HCT116 (cell line): ENCODE data around the gene P3H3. TPM values are rescaled to one million over a fixed set of nuclear protein-coding genes. Genes with fewer than 3 reads are reported as not detected.

Source experiments
- ATAC-seq: fragments of 200-7000 bp; cut with Tn5 transposase; 2 replicates; pipeline ENCODE4 v1.9.1; 2020; ENCODE audit warnings: mild to moderate bottlenecking, moderate library complexity
- BruUV-seq: library from RNA; stranded (reverse); fragments of 400-500 nt; replicated peaks from 2 replicates; lab custom pipeline; 2021; lab: Mats Ljungman, UMichigan
- CTCF ChIA-PET: fragments of 300-600 bp; sonication (Branson Sonifier 250); formaldehyde crosslinking; loops from one replicate; lab custom pipeline; 2021; ENCODE audit warnings: antibody characterized with exemption; lab: Charles Lee
- POLR2A ChIA-PET: fragments of 300-600, 350-600 bp; sonication (Branson Sonifier 250); formaldehyde crosslinking; loops from one replicate; lab custom pipeline; 2021; ENCODE audit warnings: antibody characterized with exemption; lab: Charles Lee
- RAD21 ChIA-PET, 2 experiments: fragments of 300-600 bp; sonication (Branson Sonifier 250); formaldehyde crosslinking; loops; one replicate each; lab custom pipeline; 2023; ENCODE audit warnings: low total read pairs in 2 of 2; ENCODE audit not compliant: uncharacterized antibody in 2 of 2, unreplicated experiment in 2 of 2, low non-redundant PET in 1 of 2; lab: Charles Lee
- DNase-seq: peaks from one replicate; pipeline ENCODE4 v3.0.0-alpha.2; 2010; ENCODE audit warnings: low read depth, low spot score
- H2AFZ ChIP-seq: fragments of 200-600 bp; shearing (Covaris generic), sonication (generic); 2 replicates; pipeline ENCODE4 v1.6.1; 2017; ENCODE audit warnings: low read depth, mixed run types, mixed read lengths, antibody characterized with exemption, low read length; ENCODE audit not compliant: poor library complexity, severe bottlenecking
- H3K27ac ChIP-seq: 2 replicates; pipeline ENCODE4 v1.5.1; 2012; ENCODE audit warnings: low read depth, low read length
- H3K27me3 ChIP-seq: fragments of 200-600 bp; sonication (generic); 2 replicates; pipeline ENCODE4 v1.6.1; 2016; ENCODE audit warnings: mixed run types, low read length, mixed read lengths; ENCODE audit not compliant: insufficient read depth
- H3K36me3 ChIP-seq, 2 experiments: fragments of 200-500 bp in 1 of 2; fragments of 200-600 bp in 1 of 2; sonication (Bioruptor generic) in 1 of 2; sonication (generic) in 1 of 2; 2 replicates each; pipeline versions ENCODE4 v1.5.1 to v1.6.1; 2014 to 2016; ENCODE audit warnings: low read length in 2 of 2, inconsistent platforms in 1 of 2, mixed read lengths in 1 of 2, mixed run types in 1 of 2; ENCODE audit not compliant: insufficient read depth in 2 of 2, control insufficient read depth in 1 of 2
- H3K4me1 ChIP-seq, 2 experiments: fragments of 200-600 bp in 1 of 2; sonication (generic) in 1 of 2; 2 replicates each; pipeline versions ENCODE4 v1.5.1 to v1.6.1; 2012 to 2017; ENCODE audit warnings: low read length in 2 of 2, inconsistent platforms in 1 of 2, mild to moderate bottlenecking in 1 of 2, mixed read lengths in 1 of 2, mixed run types in 1 of 2, moderate library complexity in 1 of 2; ENCODE audit not compliant: insufficient read depth in 2 of 2, control insufficient read depth in 1 of 2
- H3K4me2 ChIP-seq: fragments of 200-600 bp; sonication (generic); 2 replicates; pipeline ENCODE4 v1.6.1; 2017; ENCODE audit warnings: mixed run types, low read length, mixed read lengths
- H3K4me3 ChIP-seq, 2 experiments: fragments of 200-600 bp in 1 of 2; sonication (generic) in 1 of 2; replicated peaks in 1 of 2; 2 replicates each; pipeline ENCODE4 v1.5.1; 2011 to 2016; ENCODE audit warnings: low read length in 2 of 2, control low read depth in 1 of 2, low read depth in 1 of 2, mild to moderate bottlenecking in 1 of 2, mixed read lengths in 1 of 2, mixed run types in 1 of 2
- H3K79me2 ChIP-seq: fragments of 200-600 bp; sonication (generic); 2 replicates; pipeline ENCODE4 v1.6.1; 2017; ENCODE audit warnings: mild to moderate bottlenecking, mixed run types, low read length, moderate library complexity, mixed read lengths; ENCODE audit not compliant: insufficient read depth
- H3K9ac ChIP-seq: fragments of 200-600 bp; sonication (generic); 2 replicates; pipeline ENCODE4 v1.6.1; 2016; ENCODE audit warnings: low read length, mixed read lengths
- H3K9me2 ChIP-seq: fragments of 200-600 bp; sonication (generic), shearing (Covaris generic); 2 replicates; pipeline ENCODE4 v1.6.1; 2017; ENCODE audit warnings: mixed run types, mild to moderate bottlenecking, moderate library complexity; ENCODE audit not compliant: insufficient read depth
- H3K9me3 ChIP-seq, 2 experiments: fragments of 200-500 bp in 1 of 2; fragments of 200-600 bp in 1 of 2; sonication (Bioruptor generic) in 1 of 2; sonication (generic) in 1 of 2; 2 replicates each; pipeline ENCODE4 v1.6.1; 2014 to 2017; ENCODE audit warnings: low read length in 2 of 2, mixed read lengths in 2 of 2, inconsistent platforms in 1 of 2, low read depth in 1 of 2, mild to moderate bottlenecking in 1 of 2, mixed run types in 1 of 2, moderate library complexity in 1 of 2; ENCODE audit not compliant: control insufficient read depth in 1 of 2, insufficient read depth in 1 of 2
- H4K20me1 ChIP-seq: fragments of 200-600 bp; sonication (generic), shearing (Covaris generic); 2 replicates; pipeline ENCODE4 v1.6.1; 2017; ENCODE audit warnings: mixed run types, mild to moderate bottlenecking, moderate library complexity; ENCODE audit not compliant: insufficient read depth
- CBX3 ChIP-seq: IDR thresholded peaks from 2 replicates; pipeline ENCODE4 v1.6.1; 2012; ENCODE audit warnings: low read depth
- EZH2 ChIP-seq: fragments of 200-600 bp; sonication (generic); IDR thresholded peaks from 2 replicates; pipeline ENCODE4 v1.6.1; 2017; ENCODE audit warnings: antibody characterized with exemption, mixed run types
- FOSL1 ChIP-seq: IDR thresholded peaks from 2 replicates; pipeline ENCODE4 v1.6.1; 2012; ENCODE audit warnings: low read depth
- SIN3A ChIP-seq: IDR thresholded peaks from 2 replicates; pipeline ENCODE4 v1.6.1; 2012; ENCODE audit warnings: low read depth
- YY1 ChIP-seq: IDR thresholded peaks from 2 replicates; pipeline ENCODE4 v1.6.1; 2011; ENCODE audit warnings: low read length, low read depth, moderate library complexity, mild to moderate bottlenecking; ENCODE audit not compliant: insufficient replicate concordance; ENCODE audit errors: extremely low read depth
- ZFX ChIP-seq: fragments of 450-650 bp; IDR thresholded peaks from 2 replicates; pipeline ENCODE4 v1.6.1; 2017
- intact Hi-C: fragments of 100-400 bp; cut with micrococcal nuclease; formaldehyde crosslinking; loops from 2 replicates; pipeline ENCODE4 v1.10.0; 2022
- total RNA-seq: library from RNA; stranded (reverse); gene quantifications from one replicate; pipeline ENCODE4 v1.2.1, GENCODE V29; 2021; ENCODE audit not compliant: unreplicated experiment
- TF ChIP-seq, protein P1 (sequence below): IDR thresholded peaks from 2 replicates; pipeline ENCODE4 v1.6.1; 2012
- TF ChIP-seq, protein P2 (sequence below): IDR thresholded peaks from 2 replicates; pipeline ENCODE4 v1.6.1; 2012; ENCODE audit warnings: low read depth

The P3H3 gene
- total RNA-seq, 1 experiment from 2014 or later = 32.2 TPM

- Histone ChIP-seq H3K9ac (no peak overlapping the region), H3K27ac (no peak overlapping the region), H3K9me3 (no peaks in the 10 kb centered on the region), H3K79me2 (no peaks in the 10 kb centered on the region), H2AFZ (no peak overlapping the region), H3K9me2 (no peaks in the 10 kb centered on the region), H3K27me3 (peaks cover 1% of the 10 kb centered on the region; the same call in 1 of the 2 replicates), H3K4me1 (peaks cover 10 to 15% of the 10 kb centered on the region in 2 experiments)
- ATAC-seq (no peak), DNase-seq (no peak)
- intact Hi-C loops = no loop called here
- TF ChIP-seq, protein P1, sequence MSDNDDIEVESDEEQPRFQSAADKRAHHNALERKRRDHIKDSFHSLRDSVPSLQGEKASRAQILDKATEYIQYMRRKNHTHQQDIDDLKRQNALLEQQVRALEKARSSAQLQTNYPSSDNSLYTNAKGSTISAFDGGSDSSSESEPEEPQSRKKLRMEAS = no peak
- TF ChIP-seq EZH2 (no peak), ZFX (no peak), CBX3 (no peak), FOSL1 (no peak), SIN3A (no peak), YY1 (no peak)
- TF ChIP-seq, protein P2, sequence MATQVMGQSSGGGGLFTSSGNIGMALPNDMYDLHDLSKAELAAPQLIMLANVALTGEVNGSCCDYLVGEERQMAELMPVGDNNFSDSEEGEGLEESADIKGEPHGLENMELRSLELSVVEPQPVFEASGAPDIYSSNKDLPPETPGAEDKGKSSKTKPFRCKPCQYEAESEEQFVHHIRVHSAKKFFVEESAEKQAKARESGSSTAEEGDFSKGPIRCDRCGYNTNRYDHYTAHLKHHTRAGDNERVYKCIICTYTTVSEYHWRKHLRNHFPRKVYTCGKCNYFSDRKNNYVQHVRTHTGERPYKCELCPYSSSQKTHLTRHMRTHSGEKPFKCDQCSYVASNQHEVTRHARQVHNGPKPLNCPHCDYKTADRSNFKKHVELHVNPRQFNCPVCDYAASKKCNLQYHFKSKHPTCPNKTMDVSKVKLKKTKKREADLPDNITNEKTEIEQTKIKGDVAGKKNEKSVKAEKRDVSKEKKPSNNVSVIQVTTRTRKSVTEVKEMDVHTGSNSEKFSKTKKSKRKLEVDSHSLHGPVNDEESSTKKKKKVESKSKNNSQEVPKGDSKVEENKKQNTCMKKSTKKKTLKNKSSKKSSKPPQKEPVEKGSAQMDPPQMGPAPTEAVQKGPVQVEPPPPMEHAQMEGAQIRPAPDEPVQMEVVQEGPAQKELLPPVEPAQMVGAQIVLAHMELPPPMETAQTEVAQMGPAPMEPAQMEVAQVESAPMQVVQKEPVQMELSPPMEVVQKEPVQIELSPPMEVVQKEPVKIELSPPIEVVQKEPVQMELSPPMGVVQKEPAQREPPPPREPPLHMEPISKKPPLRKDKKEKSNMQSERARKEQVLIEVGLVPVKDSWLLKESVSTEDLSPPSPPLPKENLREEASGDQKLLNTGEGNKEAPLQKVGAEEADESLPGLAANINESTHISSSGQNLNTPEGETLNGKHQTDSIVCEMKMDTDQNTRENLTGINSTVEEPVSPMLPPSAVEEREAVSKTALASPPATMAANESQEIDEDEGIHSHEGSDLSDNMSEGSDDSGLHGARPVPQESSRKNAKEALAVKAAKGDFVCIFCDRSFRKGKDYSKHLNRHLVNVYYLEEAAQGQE = no peak
- TF ChIP-seq, all 23 proteins: peak for 0
- ChIA-PET POLR2A (no interaction called here), RAD21 (no interaction called here), CTCF (no interaction called here)
- BruUV-seq = no TSS peak
- no peaks in the 10 kb centered on the region for H4K20me1 ChIP-seq
- H3K4me2 ChIP-seq = no peak overlapping the region
- no peak overlapping the region for H3K4me3 ChIP-seq
- no peaks in the 10 kb centered on the region for H3K36me3 ChIP-seq
Measured at GRCh38 chr12:6817098-6817497, 11.1 kb upstream of the P3H3 start.
